CD4-positive, alpha-beta T cell treated with Interleukin-12 subunit alpha and Interleukin-12 subunit beta, for 1 hour (primary cell): ENCODE results near the gene ZNF157.

Experiments
- DNase-seq: peaks from one replicate; pipeline ENCODE4 v3.0.0-alpha.2; 2020

Gene ZNF157

GRCh38 chrX:47448165-47448806, 77.9 kb downstream of the ZNF157 start:
- no peak for DNase-seq

- DNase-seq = no peak
Observed at GRCh38 chrX:47452112-47452511, 81.7 kb downstream of the ZNF157 start.

GRCh38 chrX:47456080-47456479, 85.7 kb downstream of the ZNF157 start:
- no peak for DNase-seq

GRCh38 chrX:47458528-47458927, 88.2 kb downstream of the ZNF157 start:
- DNase-seq = peak; percentile 14

- DNase-seq = no peak
Observed at GRCh38 chrX:47460561-47460960, 90.2 kb downstream of the ZNF157 start.
